Measurements from ENCODE around the gene ANP32B. TPM values are rescaled to one million over a fixed set of nuclear protein-coding genes. Genes with fewer than 3 reads are reported as not detected.

The ANP32B gene
- total and polyA plus RNA-seq, 11 donors: 16.3 to 78.3 (median 57.8) TPM

GRCh38 chr9:97961361-97961760 lies 21.8 kb upstream of the ANP32B start:
- intact Hi-C loops (cut with DNase I): no loop called here
- Histone ChIP-seq H3K4me1 (peaks cover 0 to 8% (median 0%) of the 10 kb centered on the region in 12 donors), H3K27ac (no peak overlapping the region), H3K27me3 (peaks cover 0 to 9% (median 0%) of the 10 kb centered on the region in 9 donors), H3K9me3 (no peaks in the 10 kb centered on the region), H3K36me3 (no peaks in the 10 kb centered on the region), H3K4me3 (no peak overlapping the region)
- DNase-seq (no peak), ATAC-seq (no peak)
- TF ChIP-seq CTCF (IDR thresholded peaks at IDR 0.05): no peak
- TF ChIP-seq POLR2A (IDR thresholded peaks at IDR 0.05): no peak
- WGBS, 4 donors: 89 to 96% (median 91%) methylated on average over 2 of the region's 2 CpGs

GRCh38 chr9:97962136-97962535 lies 21.0 kb upstream of the ANP32B start:
- DNase-seq (no peak), ATAC-seq (no peak)
- Histone ChIP-seq H3K4me3 (no peak overlapping the region), H3K36me3 (no peaks in the 10 kb centered on the region), H3K27me3 (peaks cover 0 to 16% (median 0%) of the 10 kb centered on the region in 9 donors), H3K9me3 (no peaks in the 10 kb centered on the region), H3K27ac (no peak overlapping the region), H3K4me1 (peaks cover 0 to 8% (median 0%) of the 10 kb centered on the region in 12 donors)
- intact Hi-C loops (cut with DNase I): no loop called here
- no peak for TF ChIP-seq CTCF (IDR thresholded peaks at IDR 0.05)
- TF ChIP-seq POLR2A (IDR thresholded peaks at IDR 0.05): no peak
- 52 to 61% (median 53%) methylated on average over 4 of the region's 4 CpGs for WGBS, 4 donors

GRCh38 chr9:97962575-97962974 lies 20.6 kb upstream of the ANP32B start:
- Histone ChIP-seq H3K36me3 (no peaks in the 10 kb centered on the region), H3K4me1 (peaks cover 0 to 8% (median 0%) of the 10 kb centered on the region in 12 donors), H3K9me3 (no peaks in the 10 kb centered on the region), H3K4me3 (no peak overlapping the region), H3K27ac (no peak overlapping the region), H3K27me3 (peaks cover 0 to 20% (median 0%) of the 10 kb centered on the region in 9 donors)
- 82 to 91% (median 86%) methylated on average over 5 of the region's 5 CpGs for WGBS, 4 donors
- no peak for DNase-seq
- intact Hi-C loops (cut with DNase I): no loop called here
- TF ChIP-seq CTCF (IDR thresholded peaks at IDR 0.05): no peak
- no peak for TF ChIP-seq POLR2A (IDR thresholded peaks at IDR 0.05)
- ATAC-seq: no peak

- TF ChIP-seq CTCF (IDR thresholded peaks at IDR 0.05) (no peak), POLR2A (IDR thresholded peaks at IDR 0.05) (no peak)
- H3K4me1 ChIP-seq: peaks cover 0 to 8% (median 0%) of the 10 kb centered on the region in 12 donors
- H3K9me3 ChIP-seq: no peaks in the 10 kb centered on the region
- no peaks in the 10 kb centered on the region for H3K36me3 ChIP-seq
- H3K4me3 ChIP-seq: no peak overlapping the region
- peaks cover 0 to 20% (median 0%) of the 10 kb centered on the region in 9 donors for H3K27me3 ChIP-seq
- H3K27ac ChIP-seq: no peak overlapping the region
- 72 to 86% (median 83%) methylated on average over 2 of the region's 2 CpGs for WGBS, 4 donors
- intact Hi-C loops (cut with DNase I): no loop called here
- ATAC-seq: no peak
- DNase-seq: no peak
Measured at GRCh38 chr9:97963232-97963631, 19.9 kb upstream of the ANP32B start.

Data from heart left ventricle (tissue), 16 donors.